Keratinocyte (primary cell): ENCODE measurements around the gene MED12L.

Experiments
- CTCF ChIP-seq, 3 experiments: IDR thresholded peaks in 1 of 3; conservative IDR thresholded peaks in 1 of 3; optimal IDR thresholded peaks in 1 of 3; 2 replicates in 2 of 3; 3 replicates in 1 of 3; pipeline versions ENCODE3 to v1.5.1; 2011; ENCODE audit warnings: low read length in 3 of 3, mild to moderate bottlenecking in 3 of 3, moderate library complexity in 2 of 3, control low read depth in 1 of 3, inconsistent platforms in 1 of 3; ENCODE audit not compliant: insufficient read depth in 2 of 3; ENCODE audit errors: extremely low read depth in 1 of 3
- EZH2 ChIP-seq: IDR thresholded peaks from one replicate; pipeline ENCODE4 v1.6.1; 2012; ENCODE audit warnings: inconsistent platforms, mild to moderate bottlenecking, low read length, moderate library complexity

- TF ChIP-seq CTCF (optimal IDR thresholded peaks at IDR 0.05 in 1 of 3, IDR thresholded peaks at IDR 0.05 in 1 of 3, conservative IDR thresholded peaks at IDR 0.05 in 1 of 3; ENCODE audit: extremely low read depth in 1 of 3, insufficient read depth in 2 of 3, low read length in 3 of 3), result no peak
- no peak for TF ChIP-seq EZH2
Measured at GRCh38 chr3:151142929-151143328, 57.5 kb downstream of the MED12L start.
